ENCODE results near the gene FBXL14.

The FBXL14 gene

DNA sequence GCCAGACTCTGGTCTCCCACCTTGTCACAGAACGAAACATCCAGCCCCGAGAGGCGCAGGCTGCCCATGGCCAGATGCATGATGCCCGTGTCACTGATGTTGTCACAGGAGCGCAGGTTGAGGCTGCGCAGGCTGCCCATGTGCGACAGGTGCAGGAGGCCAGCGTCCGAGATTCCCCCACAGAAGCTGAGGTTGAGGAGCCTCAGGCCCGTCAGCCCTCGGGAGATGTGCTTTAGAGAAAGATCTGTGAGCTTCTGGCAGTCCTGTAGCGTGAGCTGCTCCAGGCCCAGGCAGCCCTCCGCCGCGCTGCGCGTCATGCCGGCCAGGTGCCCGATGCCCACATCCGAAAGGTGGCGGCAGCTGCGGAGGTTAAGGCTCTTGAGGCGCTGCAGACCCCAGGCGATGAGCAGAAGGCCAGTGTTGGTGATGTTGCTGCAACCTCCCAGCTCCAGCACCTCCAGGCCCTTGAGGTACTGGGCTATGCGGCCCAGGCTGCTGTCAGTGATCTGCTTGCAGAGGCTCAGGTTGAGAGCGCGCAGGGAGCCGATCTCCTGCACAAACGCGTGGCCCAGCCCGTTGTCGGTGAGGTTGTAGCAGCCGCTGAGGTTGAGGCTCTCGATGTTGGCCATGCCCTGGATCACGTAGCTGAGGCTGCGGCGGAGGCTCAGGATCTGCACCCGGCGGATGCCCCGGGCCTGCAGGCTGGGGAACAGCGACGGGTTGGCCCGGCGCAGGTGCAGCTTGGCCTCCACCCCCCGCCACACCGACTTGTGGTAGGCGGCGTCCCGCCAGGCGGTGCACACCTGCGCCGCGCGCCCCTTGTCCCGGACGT, 991 bp downstream of the FBXL14 start:
- DNase-seq (ENCODE audit: low read depth), result no peak

DNA sequence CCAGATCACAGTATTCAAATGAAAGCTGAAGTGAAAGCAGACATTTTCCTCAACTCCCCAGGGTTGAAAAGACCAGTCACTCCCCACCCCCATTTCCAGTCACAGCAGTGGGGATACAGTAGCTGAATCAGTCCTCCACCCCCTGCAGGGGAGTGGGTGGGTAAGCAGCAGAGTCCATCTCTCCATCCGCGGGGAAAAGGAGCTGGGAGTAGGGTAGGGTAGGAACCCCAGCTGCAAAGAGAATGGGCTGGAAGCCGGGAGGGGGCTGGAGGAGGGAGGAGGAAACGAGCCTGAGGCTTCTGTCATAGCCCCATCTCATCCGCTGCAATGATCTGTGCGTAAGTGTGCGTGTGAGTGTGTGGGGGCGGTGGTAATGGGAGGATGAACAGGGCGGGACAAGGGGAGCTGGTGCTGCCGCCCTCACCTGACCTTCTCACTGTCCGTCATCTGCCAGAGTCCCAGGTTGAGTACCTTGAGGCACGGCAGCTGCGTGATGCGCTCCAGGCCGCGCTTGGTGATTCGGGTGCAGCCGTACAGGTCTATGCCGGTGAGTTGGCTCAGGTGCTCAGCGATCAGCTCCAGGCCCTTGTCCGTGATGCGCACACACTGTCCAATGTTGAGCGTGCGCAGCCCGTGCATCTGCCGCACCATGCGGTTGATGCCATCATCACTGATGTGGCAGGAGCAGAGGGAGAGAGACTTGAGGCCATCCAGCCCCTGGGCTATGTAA, 1.8 kb downstream of the FBXL14 start:
- DNase-seq (ENCODE audit: low read depth), result no peak

DNA sequence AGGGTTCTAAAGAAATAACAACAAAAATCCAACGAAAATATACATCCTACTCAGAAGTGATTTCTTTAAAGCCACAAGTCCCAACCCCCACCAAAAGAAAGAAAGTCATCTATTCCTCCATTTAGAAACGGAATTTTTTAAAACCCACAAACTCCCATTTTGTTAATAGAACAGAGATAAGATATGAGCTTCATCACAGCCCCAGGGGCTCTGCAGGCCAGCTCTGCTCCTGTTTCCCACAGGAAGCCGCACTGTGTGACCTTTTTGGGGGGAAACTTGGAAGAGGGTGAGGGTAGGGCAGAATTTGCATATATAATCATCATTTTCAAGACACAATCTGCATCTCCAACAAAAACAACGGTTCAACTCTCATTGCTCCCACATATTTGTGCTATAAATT, 2.8 kb downstream of the FBXL14 start:
- DNase-seq (ENCODE audit: low read depth), result no peak

DNA sequence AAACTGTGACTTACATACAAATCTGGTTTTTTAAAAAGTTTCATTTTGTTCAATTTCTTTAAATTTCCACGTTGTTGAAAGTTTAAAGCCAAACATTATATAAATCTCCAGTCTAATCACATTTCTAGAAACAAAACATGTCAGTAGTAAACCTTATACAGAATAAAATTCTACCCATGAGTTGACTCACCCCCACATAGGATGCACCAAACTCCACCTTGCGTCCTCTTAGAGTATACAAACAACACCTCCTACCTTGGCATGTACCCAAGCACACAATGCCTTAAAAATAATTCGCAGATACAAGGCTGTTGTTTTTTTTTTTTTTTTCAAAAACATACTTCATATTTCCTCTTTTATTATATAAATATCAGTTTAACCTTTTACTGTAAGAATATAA, 3.3 kb downstream of the FBXL14 start:
- DNase-seq (ENCODE audit: low read depth), result no peak

DNA sequence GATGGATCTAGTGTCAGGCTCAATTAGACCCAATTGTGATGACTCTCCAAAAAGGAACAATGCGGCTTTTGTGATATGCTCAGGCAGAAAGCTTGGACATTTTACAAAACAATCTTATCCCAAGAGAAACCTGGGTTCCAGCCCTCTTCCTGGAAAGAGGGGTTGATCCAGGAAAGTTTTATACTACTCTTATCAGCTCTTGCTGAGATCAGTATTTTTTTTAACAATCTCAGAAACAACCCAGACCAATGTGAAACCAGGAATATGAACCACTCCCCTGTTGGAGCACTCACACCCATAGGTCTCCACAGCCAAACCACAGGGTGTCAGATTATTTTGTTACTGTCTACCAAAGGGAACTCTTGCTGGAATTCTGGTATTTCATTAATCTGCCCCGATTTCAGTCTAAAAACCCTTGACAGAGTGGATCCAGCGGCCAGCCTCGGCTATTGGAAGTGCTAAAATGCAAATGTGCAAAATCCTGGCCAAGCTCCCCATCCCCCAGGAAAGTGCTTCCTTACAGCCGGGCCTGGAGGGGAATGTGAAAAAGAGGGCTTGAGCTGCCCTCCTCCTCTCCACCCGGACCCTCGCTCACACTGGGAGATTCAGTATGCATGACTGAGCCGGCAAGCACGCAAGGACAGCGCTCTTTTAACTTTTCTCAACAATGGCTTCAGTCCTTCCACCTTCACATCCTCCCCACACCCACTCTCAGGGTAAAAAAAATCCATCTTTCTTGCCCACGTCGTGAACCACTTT, 4.0 kb downstream of the FBXL14 start:
- no peak for DNase-seq (ENCODE audit: low read depth)

DNA sequence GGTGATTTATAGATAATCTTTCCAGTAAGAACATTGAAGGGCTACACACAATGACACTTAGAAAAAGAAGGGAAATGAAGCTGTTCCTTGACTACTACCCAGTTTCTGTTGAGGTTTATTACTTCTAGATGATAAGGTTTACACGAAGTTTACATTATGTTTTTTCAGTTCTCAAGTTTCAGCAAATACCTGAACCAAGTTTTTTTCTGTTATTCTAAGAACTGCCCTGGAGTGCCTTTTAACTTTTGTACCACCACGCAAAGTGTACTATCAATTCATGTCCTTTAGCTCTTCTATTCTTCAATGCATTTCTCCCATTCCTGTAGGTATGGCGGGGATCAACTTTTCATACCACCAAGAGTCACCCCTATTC, 5.8 kb downstream of the FBXL14 start:
- DNase-seq (ENCODE audit: low read depth), result no peak

DNA sequence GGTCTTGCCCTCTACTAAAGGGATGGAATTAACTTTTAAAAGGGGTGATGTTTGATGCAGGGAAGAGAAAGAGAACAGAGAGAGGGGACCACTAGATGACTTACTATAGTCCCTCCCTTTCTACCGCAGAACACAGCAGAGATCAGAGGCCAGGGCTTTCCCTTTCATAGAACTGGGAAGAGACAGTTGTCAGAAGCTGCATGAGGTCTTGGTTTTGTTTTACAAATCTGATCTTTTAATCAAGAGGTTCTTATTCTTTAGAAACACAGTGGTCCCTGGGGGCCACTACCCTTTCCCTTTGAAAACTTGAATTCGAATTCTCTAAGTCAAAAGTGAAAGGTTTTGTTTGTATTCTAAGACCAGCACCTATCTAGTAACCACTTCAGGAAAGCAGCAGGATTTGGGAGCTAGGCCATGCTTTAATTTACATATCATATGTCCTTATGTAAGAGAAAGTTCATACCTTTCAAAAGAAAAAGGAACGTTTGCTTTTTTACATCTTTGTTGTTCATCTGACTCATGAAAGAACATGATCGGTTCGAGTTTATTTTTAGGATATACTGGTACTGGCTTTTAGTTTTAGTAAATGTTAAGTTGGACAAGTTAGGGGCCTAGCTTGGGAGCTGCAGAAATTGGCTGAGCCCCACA, 6.3 kb downstream of the FBXL14 start:
- no peak for DNase-seq (ENCODE audit: low read depth)

DNA sequence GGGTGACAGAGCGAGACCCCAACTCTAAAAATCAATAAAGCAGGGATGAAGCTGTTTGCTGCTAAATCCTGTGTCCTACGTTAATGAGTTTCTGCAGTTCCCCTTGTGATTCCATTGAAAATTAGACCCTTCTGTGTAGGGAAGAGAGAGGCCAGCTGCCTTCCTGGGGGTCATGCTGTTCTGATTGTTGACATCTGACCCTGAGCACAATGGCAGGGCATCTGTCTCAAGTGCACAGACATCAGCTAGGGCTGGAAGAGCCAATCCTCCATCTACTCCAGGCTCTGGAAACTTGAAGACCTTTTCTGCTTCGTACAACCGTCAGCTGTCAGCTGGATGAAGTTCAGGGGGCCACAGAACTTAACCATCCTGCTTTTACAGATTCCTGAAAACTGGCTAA, 10.1 kb downstream of the FBXL14 start:
- DNase-seq (ENCODE audit: low read depth), result no peak

DNA sequence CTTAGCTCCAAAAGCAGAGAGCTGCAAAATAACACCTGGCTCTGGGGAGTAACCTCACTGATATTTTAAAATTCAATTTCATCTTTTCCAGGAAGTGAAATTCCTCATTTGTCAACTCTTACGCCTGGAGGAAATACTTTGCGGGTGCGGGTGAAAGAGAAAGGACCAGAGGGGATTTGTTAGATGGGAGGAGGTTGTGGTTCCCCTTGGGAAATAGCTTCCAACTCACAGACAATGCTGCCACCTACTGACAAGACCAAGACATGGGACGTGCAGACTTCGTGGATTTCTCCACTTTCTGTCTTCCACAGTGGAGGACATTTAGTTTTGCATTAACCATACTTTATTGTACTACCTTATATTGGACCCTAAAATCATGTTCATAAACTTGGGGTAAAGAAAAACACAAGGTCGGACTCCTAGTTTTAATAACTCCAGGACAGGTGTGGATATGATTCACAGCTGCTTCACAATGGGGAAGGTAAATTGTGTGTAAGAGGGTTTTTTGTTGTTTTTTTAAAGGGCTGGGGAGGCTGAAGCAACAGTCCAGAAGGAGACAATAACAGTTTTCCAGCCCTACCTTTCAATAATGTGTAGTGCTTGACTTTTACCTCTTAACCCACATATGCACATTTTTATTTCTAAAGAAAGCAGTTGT, 10.8 kb downstream of the FBXL14 start:
- DNase-seq (ENCODE audit: low read depth), result no peak

DNA sequence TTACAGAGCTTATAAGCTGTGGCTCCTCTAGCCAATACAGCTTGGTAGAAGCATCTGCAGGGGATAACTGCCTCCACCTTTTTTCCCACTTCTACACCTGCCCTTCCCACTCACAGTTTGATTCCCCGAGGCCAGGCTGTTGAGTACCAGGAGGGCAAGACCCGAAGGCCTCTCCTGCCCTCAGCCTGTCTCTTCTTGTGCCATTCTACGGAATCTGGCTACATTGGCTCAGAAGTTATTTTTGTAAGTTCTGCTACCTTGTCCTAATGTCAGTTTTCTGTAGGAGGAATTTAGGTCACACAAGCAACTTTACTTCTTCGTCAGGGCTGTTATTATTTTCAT, 11.7 kb downstream of the FBXL14 start:
- DNase-seq (ENCODE audit: low read depth), result no peak

DNA sequence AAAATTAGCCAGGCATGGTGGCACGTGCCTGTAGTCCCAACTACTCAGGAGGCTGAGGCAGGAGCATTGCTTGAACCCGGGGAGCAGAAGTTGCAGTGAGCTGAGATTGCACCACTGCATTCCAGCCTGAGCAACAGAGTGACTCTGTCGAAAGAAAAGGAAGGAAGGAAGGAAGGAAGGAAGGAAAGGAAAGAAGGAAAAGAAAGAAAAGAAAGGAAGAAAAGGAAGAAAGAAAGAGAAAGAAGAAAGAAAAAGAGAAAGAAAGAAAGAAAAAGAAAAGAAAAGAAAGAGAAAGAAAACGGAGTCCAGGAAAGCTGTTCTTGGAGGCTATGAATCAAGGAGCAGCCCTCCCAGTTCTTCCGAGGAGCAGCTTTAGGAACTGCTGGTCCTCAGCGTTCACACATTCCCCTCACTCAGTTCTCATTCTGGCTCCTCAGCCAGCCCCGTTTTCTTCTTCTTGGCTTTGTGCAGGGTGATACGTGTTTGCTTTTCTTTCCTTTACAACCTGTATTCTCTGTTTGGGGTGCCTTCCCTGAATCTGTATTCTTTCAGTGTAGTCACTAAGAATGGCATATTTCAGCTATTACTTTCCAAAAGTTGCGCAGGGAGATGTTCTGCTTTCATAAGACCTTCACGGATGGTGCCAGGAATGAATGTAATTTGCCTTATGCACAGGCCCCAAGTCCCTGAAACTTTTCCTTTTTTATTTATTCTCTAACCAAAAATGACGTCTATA, 12.2 kb downstream of the FBXL14 start:
- DNase-seq (ENCODE audit: low read depth), result no peak

DNA sequence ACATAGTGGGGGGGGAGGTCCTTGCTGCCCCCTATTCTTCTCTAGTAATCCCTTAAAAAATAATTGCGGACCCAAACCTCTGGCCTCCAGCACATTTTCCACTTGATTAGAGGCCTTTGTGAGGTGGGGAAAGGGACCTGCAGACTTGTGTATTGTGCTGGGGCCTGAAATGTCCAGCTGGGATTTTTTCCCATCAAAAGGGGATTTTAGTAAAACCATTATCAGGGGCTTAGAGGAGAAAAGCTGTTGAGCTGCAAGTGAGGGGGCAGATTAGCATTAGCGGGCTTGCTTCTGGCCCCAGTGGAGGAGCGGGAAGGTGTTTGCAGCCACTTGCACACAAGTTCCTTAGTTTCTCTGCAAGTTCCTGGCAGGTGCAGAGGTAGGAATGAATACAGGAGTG, 13.9 kb downstream of the FBXL14 start:
- DNase-seq (ENCODE audit: low read depth), result no peak

DNA sequence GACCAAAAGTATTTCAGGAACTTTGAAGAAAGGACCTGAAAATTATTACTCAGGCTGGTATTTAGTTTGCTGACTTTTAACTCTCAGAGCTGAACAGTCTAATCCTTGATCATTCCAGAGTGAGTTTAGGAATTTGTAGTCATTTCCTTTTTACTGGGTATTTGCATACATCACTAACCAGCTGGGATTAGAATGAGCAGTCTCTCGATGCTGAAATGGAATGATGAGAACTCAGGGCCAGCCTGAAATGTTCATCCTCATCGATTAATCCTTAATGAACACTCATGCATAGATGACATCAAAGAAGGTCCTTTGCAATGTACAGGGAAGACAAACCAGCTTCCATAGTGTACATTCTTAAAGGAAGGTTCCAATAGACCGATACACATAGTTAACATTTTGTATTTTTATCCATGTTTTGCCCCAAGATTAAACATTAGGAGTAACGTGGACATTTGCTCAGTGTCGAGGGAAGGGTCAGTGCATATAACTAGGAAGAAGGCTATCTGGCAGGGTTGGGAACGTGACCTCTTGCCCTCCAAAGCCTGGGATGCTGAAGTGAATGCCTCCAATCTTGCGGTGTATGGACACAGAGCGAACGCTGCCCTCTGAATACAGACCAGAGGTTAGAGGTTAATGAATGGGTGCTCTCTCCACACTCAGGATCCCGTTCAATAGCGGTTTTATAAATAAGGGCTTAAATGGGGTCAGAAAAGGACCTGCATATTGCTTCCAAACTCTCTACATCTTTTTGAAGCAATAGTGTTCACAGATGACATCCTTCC, 14.5 kb downstream of the FBXL14 start:
- DNase-seq (ENCODE audit: low read depth), result no peak

DNA sequence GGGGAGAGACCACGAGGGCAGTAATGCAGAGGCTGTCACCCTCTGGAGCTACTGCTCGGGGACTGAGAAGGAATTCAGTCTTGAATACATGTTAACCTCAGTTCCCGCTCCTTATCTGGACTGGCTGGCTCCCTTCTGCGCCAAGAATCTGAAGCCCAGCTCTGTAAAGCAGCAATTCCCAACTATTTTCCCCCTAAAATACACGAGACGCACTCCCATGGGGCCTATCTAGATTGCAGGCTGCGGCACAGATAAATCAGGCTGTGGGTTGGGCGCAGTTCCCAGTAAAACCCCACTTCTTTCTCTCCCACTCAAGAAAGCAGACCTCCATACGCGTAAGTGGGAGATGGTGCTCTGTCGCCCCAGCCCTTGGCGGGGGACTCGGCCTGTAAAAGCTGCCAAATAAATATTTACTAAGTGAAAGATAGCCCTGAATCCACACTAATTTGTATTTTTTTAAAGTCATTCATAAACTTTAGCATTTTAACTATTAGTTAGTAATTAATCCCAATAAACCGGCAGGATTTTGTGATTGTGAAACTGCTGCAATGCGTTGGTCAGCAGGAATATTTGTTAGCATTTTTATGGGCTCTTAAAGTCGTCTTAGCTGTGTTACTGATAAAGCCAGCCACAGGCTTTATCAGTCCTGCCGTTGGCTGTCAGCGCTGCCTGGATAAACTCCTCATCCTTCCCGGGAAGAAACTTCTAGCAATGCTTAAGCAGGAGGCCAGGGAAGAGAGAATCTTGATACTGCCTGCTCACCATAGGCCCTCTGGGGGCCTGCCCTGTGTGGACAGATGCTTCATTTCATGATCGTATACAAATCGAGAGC, 17.8 kb downstream of the FBXL14 start:
- no peak for DNase-seq (ENCODE audit: low read depth)

DNA sequence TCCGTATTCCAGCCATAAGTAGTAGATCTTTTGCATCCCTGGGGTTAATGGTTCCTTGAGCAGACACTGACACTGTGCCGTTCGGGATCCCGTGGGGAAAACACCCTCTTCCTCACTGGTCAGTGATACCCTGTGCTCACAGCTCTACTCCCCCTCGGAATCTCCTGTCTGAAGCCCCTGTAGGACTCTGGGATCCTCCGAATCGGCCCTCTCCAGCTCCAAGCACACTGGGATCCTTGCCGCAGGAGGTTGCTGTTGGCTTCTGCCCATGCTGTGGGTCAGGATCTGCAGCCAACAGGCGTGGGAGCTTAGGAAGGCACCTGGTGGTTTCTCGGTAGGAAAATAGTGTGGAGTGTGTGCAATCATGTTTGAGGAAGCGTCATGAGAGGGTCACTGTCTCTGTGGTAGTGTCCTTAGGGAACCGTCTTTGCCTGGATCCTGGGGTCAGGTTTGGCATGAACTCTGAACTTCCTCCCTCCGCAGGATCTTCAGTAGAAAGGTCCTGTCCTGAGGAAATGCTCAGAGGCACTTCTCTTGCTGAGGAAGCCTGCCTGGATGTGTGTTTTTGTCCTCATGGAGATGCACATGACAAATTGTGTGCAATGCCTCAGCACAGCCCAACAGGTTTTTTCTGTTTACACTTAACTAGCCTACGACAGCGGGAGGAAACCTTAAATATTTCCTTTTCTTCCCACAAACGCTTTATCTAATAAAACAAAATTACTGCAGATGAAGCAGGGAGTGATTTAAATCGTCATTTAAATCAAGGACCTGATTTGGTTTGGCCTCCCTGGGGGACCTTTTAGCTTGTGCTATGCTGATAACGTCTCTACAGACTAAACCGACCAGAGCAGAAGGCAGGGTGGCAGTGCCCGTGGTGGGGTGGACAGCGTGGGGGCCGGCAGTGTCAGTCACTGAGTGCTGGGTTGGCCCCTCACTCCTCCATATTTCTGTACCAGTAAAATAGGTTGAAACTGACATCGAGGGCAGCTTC, 18.7 kb downstream of the FBXL14 start:
- DNase-seq (ENCODE audit: low read depth), result no peak

DNA sequence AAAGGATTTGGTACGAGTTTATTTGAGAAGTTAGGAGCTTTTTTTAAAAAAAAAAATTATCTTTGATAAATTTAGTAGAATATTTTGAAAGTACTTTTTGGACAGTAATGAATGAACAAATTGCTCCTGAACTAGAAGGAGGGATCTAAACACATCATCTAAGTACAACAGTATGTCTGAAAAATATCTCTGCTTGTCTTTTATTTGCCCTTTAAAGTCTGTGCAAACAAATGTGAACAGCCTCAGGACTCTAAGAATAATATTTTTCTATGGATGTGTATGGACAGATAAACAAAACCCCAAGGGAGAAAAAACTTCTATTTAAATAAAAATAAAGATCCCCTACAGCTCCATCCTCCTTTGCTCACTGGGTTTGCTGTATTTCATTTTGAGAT, 19.5 kb downstream of the FBXL14 start:
- DNase-seq (ENCODE audit: low read depth), result no peak

DNA sequence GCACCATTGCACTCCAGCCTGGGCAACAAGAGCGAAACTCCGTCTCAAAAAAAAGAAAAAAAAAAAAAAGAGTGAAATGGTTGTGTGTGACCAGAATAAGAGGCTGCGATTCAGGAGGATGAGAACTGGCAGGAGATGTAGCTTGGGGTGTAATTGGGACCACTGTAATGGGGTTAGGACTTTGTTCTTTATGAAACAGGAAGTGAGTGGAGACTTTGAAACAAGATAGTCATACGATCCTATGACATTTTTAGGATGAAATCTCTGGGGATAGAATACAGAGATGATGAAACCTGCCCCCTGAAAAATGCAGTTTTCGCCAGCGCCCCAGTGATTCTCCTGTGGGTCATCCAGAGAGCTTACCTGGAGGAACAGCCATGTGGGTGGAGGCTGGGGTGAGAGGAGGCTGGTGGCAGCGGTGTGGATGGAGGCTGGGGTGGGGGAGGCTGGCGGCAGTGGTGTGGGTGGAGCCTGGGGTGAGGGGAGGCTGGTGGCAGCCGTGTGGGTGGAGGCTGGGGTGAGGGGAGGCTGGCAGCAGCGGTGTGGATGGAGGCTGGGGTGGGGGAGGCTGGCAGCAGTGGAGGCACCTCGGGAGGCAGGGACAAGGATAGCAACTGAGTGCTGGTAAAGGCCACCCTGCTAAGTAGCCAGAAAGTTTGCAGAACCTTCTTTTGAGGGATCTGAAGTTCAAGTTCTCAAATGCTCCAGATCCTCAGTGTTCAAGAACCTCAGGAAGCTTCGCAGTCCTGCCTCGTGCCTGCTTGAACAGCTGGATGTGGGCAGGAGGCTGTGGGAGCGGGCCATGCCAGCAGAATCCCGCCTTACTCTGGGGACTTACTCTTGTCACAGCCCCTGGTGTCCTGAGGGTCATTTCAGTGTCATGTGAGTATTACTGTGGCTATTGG, 20.2 kb downstream of the FBXL14 start:
- no peak for DNase-seq (ENCODE audit: low read depth)
